T-helper 1 cell treated with Interleukin-12 subunit alpha and Interleukin-12 subunit beta and Interleukin-4 antibody, amounts not matched to agents 30 ng/mL and 1 ng/mL, for 36 hours (primary cell): ENCODE results near the gene LHX3. TPM values are rescaled to one million over a fixed set of nuclear protein-coding genes. Genes with fewer than 3 reads are reported as not detected.

ENCODE experiments used
- intact Hi-C: fragments of 100-400 bp; cut with micrococcal nuclease; formaldehyde crosslinking; loops from one replicate; pipeline ENCODE4 v1.15.1; 2024
- total RNA-seq: library from RNA; stranded (reverse); gene quantifications from 2 replicates; pipeline ENCODE4 v1.2.3, GENCODE V29; 2022

LHX3 gene
- total RNA-seq, 1 donor from 2014 or later: not detected

DNA sequence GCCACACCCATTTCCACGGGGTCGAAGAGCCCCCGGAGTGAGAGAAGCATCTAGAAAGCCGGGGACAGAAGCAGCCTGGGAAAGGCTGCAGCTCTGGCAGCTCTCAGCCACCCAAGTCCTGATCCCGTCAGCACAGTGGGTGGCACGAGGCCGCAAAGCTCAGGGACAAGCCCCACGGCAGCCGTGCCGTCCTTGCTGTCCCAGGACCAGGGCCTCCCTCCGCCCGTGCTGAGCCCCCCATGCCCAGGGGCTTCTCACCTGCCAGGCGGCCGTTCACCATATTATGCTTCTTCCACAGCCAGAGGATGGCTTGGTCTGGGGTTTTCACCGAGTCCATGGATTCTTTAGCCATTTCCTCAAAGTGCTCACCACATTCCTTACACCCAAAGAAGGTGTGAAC is 6.1 kb upstream of the LHX3 start:
- intact Hi-C loops: no loop called here

DNA sequence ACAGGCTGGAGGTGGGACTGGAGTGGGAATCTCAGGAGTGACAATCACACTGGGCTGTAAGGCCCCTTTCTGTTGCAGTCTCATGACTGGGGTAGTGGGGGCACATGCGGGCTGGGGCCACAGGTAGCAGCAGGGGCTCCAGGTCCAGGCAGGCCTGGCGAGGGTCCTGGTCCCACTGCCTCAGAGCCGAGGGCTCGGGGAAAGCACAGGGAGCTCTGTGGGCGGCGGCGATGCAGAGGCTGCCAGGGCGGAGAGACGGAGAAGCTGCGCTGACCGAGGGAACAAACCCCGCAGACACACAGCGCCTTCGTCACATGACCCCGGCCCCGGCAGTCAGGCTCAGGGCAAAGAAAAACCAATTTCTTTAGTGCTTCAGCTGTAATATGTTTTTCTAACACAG is 5.3 kb upstream of the LHX3 start:
- intact Hi-C loops: no loop called here

DNA sequence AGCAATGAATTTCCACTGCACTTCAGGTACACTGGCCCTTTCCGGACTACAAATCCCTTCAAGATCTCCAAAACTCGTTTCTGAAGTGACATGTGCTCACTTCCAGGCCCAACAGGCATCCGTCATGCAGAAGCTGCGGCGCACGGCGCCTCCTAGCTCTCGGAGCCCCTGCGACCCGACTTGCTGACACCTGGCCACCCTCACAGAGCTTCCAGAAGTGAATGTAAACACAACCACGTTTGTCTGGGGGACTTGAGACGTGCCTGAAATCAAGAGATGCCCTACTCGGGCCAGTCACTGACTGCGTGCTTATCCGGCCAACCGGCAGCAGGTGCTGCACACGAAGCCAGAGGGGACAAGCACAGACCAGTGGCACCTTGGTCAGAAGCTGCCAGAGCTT is 4.9 kb upstream of the LHX3 start:
- intact Hi-C loops: no loop called here

DNA sequence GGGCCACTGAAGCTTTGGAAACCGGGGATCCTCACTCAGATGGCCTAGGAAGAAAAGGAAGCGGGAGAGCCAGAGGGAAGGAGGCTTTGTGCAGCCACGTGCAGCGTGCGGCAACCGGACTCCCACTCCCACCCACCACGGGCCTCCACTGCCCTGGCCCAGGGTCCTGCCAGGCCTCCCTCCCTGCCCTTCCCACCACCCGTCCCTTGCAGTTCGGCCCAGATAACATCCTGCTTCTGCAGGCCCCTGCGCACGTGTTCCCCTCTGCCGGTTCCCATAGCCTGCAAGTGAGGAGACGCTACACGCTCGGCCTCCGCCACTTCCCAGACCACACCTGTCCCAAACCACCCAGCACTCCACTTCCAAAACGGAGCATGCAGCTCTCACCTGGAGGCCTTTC is 4.3 kb upstream of the LHX3 start:
- intact Hi-C loops: no loop called here

DNA sequence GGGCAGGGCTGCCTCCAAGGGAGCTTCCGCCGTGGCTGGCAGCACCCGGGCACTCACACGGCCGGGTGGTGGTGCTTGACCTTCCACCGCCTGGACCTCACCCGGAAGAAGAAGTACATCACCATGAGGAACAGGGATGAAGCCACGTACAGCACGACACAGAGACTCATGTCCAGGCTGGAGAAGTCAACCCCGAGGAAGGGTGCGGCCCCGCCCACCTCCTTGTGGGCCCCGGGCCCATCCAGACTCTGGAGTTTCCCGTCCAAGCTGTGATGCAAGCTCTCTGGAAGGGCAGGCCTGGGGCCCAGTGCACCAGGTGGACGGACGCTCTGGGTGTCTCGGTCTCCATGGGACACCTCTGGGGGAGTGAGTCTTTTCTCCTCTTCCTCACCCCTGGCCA is 3.7 kb upstream of the LHX3 start:
- intact Hi-C loops: no loop called here

DNA sequence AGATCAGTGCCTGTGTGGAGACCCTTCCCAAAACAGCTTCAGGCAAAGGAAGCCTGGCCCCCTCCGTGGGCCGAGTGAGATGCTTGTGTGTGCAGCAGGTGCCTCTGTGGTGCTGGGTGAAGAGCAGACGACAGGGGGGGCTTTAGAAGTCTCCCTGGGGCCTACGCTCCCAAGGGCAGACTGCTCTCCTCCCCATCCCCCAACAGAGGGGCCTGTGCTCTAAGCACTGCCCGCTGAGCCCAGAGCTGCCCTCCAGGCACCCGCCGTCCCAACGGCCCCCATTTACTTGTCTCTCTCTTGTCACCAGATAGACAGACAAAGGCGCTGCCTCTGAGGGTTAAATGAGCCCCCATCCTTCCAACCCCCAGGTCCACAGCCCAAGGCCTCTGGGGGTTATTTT is 2.7 kb upstream of the LHX3 start:
- intact Hi-C loops: no loop called here

DNA sequence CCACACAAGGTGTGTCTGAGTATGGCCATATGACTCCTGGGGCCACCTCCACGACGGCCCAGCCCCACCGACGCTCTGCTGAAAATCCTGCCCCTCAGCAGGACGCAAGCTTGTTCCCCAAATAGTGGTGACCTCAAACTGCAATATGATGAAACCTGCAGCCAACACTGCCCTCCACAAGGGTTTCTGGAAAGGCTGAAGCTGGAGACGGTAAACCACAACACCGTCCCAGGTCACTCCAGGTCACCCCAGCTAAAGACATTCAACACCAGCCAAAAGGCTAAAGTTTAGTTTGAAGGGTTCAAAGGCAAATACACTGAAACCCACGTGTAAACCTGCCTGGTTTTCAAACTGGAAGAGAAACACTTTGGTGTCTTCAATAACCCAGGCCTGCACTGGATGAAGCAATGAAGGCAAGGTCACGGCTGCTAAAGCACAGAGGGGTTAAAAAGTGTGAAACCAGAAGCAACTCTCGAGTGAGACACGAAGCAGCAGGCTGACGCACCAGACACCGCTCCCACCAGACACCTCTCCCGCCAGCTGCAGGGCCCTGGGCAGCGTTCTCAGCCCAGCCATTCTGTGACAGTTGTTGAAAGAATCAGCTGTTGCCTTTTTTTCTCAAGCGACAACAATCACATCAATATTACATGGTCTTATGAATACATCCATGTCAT is 1.8 kb upstream of the LHX3 start:
- intact Hi-C loops: no loop called here

DNA sequence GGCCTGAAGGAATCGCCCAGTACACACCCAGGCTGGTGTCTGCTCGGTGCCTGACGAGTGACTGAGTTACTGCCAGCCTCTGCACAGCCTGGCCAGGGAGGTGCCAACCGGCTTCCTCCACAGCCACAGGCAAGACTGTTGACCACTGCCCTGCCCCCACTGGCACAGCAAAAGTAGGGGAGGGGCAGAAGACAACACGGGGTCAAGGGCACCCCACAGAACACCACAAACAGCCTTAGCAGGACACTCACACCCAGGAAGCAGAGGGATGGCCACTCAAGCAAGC is 722 bp upstream of the LHX3 start:
- intact Hi-C loops: no loop called here

DNA sequence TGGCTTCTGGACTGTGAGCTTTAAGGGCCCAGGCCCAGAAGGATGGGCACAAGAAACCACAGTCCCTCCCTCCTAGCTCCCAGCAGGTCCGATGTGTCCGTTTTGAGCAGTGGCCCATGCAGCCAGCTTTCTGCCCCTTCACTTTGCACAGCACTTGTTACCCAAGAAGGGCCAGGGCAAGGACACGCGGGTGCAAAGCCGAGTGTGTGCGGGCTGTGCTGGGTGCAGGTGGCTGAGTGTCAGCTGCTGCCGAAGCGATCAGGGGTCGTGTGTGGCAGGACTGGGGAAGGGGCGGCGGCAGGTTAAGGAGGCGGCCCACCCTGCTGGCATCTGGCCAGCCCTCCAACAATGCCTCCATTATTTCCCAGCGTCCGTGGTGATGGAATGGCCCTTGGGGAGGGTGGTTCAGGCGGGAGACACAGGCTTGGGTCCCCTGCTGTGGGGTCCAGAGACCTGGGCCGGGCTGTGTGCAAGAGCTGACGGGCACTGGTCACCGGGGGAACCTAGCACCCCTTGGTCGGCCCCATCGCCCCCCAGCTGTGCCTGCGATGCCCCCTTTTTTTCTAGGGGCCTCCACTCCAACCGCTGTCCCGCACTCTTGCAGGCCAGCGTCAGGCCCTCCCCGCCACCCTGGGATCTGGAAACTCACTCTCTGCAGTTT is 653 bp downstream of the LHX3 start:
- intact Hi-C loops: no loop called here

DNA sequence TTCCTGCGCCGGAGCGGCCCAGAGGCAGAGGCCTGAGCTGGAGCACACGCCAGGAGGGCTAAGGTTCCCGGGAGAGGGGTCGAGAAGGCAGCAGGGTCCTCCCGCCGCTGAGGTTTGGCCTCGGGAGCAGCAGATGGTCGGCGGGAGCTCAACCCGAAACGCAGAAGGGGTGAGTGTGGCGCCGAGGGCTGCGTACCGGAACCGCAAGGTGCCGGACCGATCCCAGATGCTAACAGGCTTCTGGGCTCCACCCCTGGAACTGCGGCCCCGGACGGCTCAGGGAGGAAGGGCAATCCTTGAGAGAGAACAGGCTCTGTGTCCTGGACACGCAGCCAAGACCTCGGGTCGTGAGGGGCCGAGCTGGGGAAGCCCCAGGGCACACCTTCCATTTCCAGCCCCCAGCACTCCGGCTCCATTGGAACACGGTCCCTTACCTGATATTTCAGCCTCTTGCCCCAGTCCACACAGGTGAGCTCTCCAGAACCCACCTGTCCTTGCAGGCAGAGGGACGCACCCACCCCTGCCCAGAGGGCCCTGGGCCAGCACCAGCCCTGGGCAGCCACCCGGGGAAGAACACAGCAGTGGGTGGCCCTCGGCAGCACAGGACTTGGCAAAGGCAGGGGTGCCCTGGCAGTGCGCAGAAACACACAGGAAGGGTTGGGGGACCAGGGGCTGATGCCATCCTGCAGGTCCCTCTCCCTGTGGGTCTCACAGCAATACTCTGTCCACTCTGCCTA is 1.4 kb downstream of the LHX3 start:
- intact Hi-C loops: no loop called here

DNA sequence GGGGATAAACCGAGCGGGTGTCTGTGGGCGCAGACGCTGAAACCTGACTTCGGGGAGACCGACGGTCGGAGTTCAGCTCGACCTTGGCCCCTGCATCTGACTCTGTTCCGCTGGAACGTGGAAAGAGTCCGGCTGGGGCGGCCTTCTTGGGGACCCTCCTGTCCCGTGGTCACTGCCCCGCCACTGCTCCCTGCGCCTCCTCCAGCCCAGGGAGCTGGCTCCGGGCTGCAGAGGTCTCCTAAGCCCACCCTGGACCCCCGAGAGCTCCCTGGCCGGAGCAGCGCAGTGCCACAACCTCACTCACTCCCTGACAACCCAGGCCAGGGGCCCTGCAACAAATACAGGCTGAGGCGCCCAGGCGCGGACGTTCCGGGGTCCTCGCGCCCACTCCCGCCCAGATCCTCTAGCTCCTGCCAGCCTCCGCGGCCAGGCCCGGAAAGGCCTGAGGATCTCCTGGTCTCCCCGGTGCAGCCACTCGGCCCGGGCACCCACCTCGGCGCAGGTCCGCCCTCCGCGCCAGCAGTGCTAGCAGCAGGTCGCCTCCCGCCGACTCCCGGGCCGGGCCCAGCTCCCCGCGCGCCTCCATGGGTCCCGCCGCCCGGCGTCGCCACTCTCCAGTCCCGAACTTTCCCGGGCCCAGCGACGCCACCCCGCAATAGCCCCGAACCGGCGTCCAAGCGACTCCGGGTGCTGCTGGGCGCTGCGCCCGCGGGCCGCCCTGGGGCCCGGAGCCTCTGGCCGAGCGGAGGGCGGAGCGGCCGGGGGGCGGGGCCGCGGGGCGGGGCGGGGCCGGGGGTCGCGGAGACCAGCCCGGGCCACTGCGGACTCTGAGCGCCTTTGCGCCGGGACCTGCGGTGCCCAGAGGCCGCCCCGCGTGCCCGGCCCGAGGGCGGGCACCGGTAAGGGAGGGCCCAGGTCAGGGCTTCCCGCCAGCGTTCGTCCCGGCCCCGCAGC is 2.2 kb downstream of the LHX3 start:
- intact Hi-C loops: no loop called here

DNA sequence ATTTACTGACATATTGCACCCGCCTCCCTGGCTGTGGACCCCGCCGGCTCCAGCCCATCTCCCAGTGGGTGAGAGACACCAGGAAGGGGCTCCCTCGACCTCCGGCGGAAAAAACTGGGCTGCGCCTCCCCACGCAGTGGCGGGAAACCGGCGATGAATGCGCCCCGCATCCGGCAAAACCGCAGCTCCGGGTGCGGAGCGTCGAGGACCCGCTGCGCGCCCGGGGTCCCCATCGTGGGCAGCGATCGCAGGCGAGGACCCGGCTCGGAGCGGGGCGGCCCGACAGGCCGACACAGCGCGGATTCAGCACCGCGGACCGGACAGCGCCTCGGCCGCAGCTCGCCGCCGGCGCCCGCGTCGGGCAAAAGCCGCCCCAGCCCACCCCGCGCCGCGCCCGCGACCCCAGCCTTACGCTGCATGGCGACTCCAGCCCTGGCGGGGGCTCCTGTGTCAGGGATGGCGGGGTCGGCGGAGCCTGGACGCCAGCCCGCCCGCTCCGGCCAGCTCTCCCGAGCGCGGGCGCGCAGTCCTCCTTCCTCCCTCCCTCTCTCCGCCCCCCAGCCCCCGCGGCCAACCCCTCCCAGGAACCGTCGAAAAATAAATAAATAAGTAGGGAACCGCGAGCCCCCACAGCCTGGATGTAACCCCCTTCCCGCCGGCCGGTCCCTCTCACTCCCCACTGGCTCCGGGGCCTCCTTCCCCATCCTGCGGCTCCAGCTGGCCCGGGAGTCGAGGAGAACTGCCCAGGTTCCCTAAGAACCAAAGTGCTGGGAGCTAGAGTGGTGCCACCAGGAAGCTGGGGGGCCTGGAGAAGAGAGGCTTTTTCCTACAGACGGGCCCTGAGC is 3.1 kb downstream of the LHX3 start:
- intact Hi-C loops: no loop called here

DNA sequence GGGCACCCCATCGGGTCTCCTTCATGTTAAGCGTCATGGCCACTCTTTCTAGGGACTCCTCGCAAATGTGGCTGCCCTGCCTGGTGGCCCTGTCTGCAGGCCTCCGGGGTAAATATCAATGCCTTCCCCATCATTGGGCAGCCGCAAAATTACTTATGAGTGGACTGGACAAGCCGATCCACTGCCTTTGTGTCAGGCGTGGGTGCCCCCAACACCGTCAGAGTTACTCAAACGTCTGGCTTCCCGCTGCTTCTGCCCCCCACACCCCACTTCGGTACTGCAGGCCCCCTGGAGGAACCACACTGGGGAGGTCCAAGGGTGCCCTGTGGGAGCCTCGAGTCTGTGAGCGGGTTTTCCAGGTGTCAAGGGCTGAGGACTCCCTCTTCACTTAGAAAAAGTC is 3.8 kb downstream of the LHX3 start:
- intact Hi-C loops: no loop called here

DNA sequence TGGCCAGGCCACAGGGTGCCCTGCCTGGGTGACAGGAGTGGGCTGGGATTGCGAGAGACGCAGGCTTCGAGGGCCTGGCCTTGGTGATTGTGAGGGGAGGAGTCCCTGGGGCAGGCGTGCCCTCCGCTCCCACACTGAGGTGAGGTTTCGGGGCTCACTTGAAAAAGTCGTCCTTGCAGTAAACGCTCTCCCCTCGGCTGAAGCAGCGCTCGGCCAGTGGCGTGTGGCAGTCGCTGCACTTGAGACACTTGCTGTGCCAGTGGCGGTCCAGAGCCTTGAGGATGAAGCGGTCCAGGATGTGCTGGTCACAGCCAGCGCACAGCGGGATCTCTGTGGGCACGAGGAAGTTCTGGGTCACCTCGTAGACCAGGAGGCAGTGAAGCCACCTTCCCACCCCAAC is 4.5 kb downstream of the LHX3 start:
- intact Hi-C loops: no loop called here

DNA sequence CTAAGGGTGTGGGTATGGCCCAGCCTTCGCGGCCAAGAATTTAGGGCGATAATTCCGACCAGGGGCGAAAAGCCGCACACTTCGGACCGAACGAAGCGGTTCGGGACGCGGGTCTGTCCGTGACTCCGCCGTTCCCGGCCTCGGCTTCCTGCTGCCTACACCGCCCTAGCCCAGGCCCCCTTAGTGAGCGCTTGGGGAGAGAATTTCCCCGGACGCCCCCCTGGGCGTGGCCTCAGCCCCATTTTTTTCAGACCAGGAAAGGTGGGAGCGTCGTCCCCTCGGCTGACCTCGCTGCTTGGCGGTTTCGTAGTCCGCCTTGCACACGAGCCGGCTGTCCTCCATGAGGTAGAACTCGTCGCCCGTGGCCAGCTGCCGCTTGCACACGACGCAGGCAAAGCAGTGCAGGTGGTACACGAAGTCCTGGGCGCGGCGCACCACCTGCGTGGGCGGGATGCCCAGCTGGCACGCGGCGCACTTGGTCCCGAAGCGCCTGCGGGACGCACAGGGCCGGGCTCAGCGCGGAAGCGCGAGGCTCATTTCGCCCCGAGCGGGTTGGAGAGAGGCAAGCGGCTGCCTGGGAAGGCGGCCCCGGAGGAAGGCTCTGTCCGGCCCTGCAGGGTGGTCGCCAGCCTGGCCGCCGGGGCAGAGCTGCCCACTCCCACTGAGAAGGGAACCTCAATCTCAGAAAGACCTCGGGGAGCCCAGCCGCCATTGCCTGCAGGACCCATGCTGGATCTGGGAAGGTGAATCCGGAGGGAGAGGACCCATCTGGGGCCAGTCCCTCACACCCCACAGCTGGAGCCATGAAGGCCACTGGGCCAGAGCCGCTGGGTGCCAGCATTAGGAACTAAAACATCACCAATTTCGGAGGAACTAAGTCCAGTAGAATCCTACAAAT is 5.3 kb downstream of the LHX3 start:
- intact Hi-C loops: no loop called here

DNA sequence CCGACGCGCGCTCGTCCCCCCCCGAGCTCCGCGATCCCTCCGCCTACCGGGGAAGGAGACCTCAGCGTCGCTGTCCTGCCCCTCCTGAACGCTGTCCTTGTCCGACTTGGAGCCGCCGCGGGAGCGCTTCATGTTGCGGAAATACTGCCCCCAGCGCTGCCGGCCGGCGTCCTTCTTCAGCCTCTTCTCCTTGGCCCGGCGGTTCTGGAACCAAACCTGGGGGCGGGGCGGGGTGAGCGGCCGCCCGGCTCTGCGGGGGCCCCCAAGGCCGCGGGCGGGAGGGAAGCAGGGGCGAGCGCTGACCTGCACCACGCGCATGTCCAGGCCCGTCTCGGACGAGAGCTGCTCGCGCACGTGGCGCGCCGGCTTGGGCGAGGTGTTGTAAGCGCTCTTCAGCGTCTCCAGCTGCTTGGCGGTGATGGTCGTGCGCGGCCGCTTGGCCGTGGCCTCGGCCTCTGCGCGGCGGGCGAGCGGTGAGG is 6.3 kb downstream of the LHX3 start:
- intact Hi-C loops: no loop called here

DNA sequence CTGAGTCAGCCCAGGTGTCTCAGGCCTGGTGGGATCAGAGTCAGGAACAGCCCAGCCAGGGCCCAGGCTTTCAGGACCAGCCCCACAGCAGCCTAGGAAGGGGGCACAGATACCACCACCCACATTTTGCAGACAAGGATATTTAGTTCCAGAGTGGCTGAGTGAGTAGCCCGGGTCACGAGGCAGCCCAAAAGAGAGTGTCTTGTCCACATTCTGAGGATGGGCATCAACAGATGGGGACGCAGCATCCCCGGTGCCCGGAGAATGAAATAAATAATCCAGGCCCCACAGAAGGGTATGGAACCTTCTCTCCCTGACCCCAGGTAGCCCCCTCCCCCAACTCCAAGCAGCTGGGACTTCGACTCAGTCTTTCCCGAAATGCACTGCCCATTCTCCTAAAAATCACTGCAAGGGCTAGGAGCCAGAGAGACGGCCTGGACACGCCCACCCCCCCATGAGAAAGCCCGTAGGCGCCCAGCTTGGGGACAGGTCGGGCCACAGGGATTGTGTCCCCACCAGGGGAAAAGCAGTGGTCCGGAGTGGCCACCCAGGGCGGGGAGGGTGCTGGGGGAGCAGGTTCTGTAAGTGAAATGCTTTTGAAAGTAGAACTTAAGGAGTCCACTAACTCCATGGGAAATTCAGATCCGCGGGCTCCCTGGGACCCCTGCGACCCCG is 6.9 kb downstream of the LHX3 start:
- intact Hi-C loops: no loop called here

DNA sequence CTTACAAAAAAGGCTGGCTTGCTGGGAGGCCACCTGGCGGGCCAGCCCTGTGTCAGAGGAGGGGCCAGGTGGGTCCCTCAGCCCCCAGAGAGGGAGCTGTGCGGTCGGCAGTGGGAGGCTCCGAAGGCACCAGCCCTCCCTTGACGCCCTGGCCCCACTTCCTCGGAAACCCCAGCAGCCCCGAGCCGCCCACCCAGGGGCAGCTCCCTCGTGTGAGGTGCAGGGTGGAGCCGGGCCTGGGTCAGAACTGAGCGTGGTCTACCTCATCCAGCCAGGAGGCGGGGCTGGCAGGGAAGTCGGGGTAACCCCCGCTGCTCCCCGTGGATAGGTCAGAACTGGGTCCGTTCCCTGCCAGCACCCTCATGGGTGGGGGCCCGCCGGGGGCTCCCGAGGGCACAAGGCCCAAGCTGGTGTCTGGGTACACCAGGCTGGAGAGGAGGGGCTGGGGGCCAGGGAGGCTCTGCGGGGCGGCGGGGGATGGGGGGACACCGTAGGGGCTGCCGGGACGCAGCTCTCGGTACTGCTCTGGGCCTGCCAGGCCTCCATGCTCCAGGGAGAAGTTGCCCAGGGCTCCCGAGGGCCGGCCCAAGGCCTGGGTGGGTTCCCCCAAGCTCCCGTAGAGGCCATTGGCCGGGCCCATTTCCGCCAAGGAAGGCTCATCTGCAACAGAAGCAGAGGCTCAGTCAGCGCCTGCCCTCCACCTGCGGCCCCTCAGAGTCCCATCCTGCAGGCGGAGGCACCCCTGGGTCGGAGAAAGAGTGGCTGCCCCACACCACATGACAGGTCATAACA is 7.6 kb downstream of the LHX3 start:
- intact Hi-C loops: no loop called here
